ENCODE measurements around the gene FASN. TPM values are rescaled to one million over a fixed set of nuclear protein-coding genes. Genes with fewer than 3 reads are reported as not detected.

FASN gene
- polyA plus RNA-seq, 3 donors, result 464 to 3,885 (median 885) TPM

DNA sequence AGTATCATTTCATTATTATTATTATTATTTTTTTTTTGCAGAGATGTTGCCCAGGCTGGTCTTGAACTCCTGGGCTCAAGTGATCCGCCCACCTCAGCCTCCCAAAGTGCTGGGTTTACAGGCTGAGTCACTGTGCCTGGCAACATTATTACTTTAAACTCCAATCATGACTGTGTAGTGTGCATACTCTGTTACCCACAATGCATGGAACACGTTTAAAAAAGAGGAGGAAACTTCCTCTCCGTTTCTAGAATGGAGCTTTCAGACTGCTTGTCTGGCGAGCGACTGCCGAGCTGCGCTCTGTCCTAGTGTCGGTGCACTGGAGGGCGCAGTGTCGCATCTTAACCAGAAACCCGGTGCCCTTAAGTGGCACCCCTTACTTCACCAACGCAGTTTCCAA is 22.1 kb upstream of the FASN start:
- WGBS, 3 donors, result 72 to 84% (median 77%) methylated on average over 12 of the region's 12 CpGs

DNA sequence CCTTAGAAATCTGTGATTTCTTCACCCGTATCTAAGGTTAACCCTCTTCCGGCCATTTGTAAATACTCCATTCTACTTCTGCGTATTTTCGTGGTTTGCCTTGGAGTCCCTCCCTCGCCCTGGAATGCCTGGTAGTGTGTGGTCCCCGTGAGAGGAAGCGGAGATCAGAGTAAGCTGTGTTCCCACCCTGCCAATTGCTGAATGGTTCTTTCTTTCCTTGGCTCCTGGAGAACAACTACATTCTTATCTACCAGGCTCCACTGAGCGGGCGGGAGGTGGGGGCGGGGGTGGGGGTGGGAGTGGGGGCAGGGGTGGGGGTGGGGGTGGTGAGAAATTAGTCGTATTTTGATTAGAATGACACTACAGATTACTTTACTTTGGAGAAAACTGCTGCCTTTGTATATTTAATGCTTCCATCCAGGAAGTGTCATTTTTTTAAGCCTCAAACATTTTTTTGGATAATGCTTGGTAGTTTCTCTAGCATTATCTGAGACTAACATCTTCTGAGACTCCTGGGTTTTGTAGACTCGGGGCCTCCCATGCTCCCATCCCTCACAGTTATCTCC is 20.9 kb upstream of the FASN start:
- WGBS, 3 donors, result 72 to 77% (median 74%) methylated on average over 12 of the region's 12 CpGs
- H3K27ac ChIP-seq (ENCODE audit: low read depth, low read length), result no peak overlapping the region

More for the DNA sequence above, 22.1 kb upstream of the FASN start:
- no peak overlapping the region for H3K27ac ChIP-seq (ENCODE audit: low read depth, low read length)

DNA sequence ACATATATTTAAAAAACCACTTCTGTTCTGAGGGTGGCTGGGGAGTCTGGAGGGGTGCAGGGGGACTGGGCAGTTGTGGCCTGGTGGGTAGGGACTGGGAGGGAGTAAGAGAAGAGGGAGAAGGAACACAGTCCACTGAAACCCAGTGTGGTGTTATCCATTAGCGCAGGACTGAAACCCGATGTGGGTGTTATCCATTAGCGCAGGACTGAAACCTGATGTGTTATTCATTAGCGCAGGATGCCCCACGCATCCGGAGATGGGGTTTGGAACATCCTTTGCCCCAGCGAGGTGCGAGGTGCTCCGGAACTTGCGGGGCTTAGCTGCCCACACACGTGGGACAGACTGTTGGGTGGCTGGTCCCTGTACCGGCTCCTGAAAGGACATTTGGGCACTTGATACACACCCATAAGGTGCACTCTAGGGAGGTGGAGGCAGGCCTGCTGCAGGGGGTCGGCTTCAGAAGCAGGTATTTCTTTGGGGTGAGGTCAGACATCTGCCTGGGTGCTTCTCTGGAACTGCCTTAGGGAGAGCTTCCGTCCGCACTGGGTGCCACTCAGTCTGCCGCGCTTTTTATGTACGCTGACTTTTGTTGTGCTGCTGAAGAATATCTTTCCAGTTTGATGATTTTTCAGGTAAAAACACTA is 20.3 kb upstream of the FASN start:
- 84 to 86% (median 85%) methylated on average over 18 of the region's 18 CpGs for WGBS, 3 donors
- no peak overlapping the region for H3K27ac ChIP-seq (ENCODE audit: low read depth, low read length)

DNA sequence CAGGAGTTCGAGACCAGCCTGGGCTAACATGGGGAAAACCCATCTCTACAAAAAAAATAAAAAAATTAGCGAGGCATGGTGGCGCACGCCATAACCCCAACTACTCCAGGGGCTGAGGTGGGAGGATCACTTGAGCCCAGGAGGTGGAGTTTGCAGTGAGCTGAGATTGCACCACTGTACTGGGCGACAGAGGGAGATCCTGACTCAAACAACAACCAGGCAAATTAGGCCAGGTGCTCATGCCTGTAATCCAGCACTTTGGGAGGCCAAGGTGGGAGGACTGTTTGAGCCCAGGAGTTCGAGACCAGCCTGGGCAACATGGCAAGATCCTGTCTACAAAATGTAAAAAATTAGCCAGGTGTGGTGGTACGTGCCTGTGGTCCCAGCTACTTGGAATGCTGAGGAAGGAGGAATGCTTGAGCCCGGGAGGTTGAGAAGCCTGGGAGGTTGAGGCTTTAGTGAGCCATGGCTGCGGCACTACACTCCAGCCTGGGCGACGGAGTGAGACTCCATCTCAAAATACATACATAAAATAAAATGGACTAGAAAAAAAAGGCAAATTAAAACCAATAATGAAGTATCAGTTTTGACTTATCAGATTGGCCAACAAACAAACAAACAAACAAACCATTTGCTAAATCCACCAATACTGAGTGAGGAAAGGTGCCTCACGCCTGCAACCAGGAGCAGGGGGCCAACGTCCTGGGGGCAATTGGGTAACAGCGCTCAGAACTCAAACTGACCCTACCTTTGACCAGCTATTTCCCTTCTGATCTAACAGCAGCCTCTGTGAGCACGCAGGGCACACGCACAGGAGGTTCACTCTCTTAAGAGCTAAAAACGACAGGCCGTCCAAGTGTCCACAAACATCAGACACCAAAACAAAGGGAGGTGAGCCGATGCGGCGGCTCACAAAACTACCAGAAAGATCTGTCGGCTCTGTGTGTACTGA is 19.4 kb upstream of the FASN start:
- no peak overlapping the region for H3K27ac ChIP-seq (ENCODE audit: low read depth, low read length)
- WGBS, 3 donors, result 89 to 90% (median 89%) methylated on average over 22 of the region's 22 CpGs

DNA sequence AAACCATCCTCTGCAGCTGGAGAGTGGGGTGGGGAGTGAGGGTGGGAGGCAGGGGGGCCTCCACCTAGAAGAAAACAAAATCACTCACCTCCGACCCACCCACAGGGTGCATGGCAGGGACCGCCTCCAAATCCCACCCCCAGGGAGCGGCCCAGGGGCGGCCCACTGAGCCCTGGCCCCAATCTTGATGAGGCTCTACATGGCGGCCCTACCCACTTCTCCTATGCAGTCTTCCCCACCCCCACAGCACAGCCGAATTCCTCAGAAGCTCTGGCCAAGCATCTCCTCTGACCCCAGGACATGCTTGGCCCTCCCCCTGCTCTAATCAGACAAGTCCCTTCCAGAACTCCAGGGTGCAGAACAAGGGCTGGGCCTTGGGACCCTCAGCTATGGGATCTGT is 18.2 kb upstream of the FASN start:
- no peak overlapping the region for H3K27ac ChIP-seq (ENCODE audit: low read depth, low read length)
- 84 to 85% (median 85%) methylated on average over 6 of the region's 6 CpGs for WGBS, 3 donors

DNA sequence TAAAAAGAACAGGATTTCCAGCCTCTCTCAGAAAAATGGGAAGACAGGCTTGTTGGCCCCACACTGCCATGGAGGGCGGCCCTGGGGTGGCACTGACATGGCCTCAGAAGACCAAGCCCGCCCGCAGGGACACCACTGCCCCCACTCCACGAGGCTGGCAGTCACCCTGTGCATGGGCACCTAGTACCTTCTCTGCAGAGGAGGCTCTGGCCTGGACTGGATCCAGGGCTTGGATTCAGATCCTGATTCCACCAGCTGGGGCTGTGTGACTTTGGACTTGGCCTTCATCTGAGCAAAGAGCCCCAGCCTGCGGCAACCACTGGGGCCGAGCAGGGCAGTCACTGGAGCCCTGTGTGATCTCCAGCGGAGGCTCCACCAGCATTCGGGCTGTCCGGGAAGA is 16.8 kb upstream of the FASN start:
- no peak overlapping the region for H3K27ac ChIP-seq (ENCODE audit: low read depth, low read length)
- 93 to 95% (median 94%) methylated on average over 9 of the region's 9 CpGs for WGBS, 3 donors

DNA sequence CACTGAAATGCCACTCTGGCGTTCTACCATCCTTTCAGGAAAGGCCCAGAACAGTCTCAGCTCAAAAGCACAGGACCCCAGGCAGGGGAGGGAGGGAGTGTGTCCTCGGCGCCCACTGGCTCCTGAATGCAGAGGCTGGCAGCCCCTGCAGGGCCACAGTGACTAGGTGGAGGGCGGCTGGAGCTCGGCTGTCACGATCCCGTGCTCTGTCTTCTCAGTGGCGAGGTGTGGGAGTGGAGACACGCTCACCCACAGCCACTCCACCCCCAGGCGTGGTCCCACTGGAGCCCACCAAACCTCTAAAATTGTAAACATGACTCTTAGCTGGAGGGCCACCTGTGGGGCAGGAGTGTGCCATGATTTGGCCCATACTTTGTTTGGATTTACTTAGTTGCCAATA is 16.4 kb upstream of the FASN start:
- WGBS, 3 donors, result 96 to 97% (median 97%) methylated on average over 10 of the region's 10 CpGs
- no peak overlapping the region for H3K27ac ChIP-seq (ENCODE audit: low read depth, low read length)

DNA sequence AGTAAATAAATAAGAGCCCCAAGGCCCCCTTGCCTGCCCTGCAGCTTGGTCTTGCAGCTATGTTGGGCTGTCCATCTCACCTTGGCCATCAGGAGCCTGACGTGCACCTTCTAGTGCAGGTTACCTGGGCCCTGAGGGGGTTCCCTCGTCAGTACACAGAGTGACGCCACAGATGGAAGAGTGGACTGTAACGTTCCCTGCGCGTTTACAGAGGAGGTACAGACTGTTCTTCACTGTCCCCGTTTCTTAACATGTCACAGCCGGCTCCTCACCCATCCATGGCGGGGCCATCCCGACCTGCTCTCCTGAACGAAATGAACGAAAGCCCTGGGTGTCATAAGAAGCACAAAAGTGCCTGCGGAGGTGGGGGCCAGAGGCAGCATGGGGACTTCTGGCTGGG is 15.9 kb upstream of the FASN start:
- 89 to 95% (median 94%) methylated on average over 13 of the region's 13 CpGs for WGBS, 3 donors
- H3K27ac ChIP-seq (ENCODE audit: low read depth, low read length), result no peak overlapping the region

DNA sequence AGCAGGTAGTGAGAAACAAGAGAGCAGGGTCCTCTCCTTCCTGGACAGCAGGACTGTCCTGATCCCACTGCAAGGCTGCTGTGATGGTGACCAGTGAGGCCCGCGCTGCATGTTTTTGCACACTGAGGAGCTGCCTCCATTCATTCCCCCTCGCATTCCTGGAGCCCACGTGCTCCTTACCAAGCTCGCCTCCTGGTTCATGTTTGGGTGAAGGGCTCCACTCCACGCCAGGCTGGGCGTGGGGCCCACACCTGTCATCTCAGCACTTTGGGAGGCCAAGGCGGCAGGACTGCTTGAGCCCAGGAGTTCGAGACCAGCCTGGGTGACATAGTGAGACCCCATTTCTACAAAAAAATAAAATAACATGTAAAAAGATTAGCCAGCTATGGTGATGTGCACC is 15.4 kb upstream of the FASN start:
- H3K27ac ChIP-seq (ENCODE audit: low read depth, low read length), result no peak overlapping the region
- WGBS, 3 donors, result 85 to 96% (median 93%) methylated on average over 8 to 9 of the region's 9 CpGs

DNA sequence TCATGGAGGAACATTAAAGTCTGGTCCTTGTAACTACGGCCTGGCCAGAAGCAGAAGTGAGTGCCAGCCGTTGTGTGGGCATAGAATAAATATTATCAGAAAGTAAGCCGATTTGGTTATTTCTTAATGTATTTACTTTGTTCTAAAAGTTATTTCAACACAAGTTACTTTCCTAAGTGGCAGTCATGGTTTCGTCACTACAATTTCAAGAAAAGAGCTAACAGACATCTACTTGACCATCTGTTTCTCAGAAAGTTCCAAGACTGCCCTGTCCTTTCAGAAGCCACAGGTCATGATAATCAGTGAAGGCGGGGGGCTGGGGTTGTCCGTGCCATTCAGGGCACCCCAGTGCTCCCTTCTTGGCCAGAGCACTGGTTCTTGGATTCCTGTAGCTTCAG is 14.9 kb upstream of the FASN start:
- WGBS, 3 donors, result 65 to 86% (median 67%) methylated on average over 6 of the region's 6 CpGs
- no peak overlapping the region for H3K27ac ChIP-seq (ENCODE audit: low read depth, low read length)

DNA sequence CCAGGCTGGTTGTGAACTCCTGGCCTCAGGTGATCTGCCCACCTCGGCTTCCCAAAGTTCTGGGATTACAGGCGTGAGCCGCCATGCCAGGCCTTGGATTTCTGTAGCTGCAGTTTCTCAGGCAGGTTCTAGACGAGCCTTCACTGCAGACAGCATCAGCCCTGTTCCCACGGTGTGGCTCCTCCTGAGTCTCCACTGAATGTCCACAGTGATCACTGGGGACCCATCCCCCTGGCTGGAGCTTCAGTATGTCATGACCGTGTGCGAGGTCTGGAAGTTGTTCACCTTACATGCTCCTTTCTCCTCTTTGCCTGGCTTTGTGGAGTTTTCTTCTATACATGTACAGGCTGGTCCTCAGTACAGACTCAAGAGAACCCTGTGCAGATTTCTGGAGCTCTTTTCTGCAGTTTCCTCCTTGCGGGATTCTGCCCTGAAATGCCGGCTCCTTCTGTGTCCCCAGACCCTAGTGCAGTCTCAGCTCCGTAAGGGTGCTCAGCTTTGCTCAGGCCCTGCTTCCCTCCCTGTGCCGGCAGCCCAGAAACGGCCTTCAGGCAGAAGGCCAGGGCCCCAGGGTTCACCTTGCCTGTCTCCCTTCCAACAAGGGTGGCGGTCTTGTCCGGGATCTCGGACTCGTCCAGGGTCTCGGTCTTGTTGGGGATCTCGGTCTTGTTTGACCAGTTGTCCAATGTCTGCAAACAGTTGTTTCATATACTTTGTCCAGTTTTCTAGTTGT is 14.3 kb upstream of the FASN start:
- no peak overlapping the region for H3K27ac ChIP-seq (ENCODE audit: low read depth, low read length)

DNA sequence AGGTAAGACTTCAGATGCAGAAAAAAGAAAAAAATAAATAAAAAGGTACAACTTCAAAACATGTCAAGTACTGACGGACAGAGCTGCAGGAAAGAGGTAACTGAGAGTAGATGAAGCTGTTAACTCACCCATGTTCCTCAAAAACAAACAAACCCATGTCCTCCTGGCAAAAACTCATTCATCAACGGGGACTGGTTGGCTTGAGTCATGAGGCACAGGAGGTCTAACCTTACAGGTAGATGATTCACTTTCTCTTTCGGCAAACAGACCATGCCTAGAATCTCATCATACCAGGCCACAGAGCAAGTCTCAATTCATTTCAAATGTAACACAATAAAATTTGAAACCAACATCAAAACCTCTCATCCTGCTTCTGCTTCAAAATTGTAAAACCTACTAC is 12.3 kb upstream of the FASN start:
- WGBS, 3 donors, result 55 to 85% (median 81%) methylated on average over 3 of the region's 3 CpGs
- no peak overlapping the region for H3K27ac ChIP-seq (ENCODE audit: low read depth, low read length)

More for the DNA sequence above, 14.3 kb upstream of the FASN start:
- WGBS, 3 donors, result 86 to 91% (median 90%) methylated on average over 18 of the region's 18 CpGs

DNA sequence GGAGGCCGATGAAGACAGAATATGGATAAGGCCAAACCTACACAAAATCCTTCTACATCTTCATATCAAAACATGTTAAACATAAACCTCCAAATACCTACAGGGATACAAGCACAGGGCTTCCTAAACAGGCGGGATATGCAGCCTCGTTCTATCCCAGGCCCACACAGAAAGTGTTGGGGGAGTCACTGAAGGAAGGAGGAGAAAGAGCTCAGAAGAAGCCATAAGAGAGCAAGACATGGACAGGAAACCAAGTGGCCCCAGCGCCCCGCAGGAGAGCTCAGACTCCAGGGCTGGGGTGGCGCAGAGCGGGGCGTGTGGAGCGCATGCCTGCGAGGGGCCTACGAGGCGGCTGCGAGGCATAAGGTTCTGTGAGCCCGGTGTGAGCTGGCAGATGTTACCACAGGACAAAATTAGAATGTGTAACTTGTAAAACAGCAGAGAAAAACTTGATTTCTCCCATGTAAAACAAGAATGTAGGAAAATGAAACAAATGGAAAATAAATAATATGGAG is 11.0 kb upstream of the FASN start:
- WGBS, 3 donors, result 91 to 97% (median 91%) methylated on average over 14 of the region's 14 CpGs
- no peak overlapping the region for H3K27ac ChIP-seq (ENCODE audit: low read depth, low read length)

DNA sequence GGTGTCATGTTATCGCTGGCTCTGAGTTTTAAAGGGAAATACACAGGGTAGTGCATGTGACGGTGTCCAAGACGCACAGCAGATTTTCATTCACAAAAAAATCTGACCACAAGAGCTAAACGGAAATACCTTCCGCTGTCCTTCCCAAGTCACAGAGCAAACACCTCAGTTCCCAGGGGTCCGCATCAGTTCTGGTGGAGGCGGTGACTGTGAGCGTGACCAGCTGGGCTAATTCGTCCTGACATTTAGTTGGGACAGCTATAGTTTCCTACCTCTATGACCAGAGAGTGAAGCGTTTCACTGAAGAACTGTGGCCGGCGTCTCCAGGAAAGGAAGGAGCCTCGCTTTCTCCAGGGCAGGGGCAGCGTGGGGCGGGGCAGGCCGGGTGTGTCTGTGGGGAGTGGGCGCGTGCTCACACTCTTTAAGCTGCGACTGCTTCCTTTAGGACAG is 10.5 kb upstream of the FASN start:
- WGBS, 3 donors, result 86 to 91% (median 90%) methylated on average over 19 of the region's 19 CpGs
- H3K27ac ChIP-seq (ENCODE audit: low read depth, low read length), result no peak overlapping the region

DNA sequence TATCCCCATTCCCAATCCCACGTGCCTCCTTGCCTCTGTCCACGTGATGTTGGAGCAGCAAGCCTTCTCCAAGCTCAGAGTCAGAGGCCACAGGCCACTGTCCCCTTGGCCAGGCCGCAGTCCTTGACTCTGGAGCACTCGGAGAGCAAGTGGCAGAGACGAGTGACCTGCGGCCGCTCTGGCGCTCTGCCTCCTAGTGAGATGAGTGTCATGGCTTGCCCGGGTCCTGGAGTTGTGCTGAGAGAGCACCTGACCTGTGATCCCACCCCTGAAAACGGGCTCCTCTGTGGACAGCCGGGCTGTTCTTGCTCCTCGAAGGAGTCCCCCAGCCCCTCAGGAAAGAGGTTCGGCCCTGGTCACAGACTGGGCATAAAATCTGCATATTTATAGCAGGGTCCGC is 10.0 kb upstream of the FASN start:
- WGBS, 3 donors, result 75 to 89% (median 84%) methylated on average over 14 of the region's 14 CpGs
- H3K27ac ChIP-seq (ENCODE audit: low read depth, low read length), result no peak overlapping the region

DNA sequence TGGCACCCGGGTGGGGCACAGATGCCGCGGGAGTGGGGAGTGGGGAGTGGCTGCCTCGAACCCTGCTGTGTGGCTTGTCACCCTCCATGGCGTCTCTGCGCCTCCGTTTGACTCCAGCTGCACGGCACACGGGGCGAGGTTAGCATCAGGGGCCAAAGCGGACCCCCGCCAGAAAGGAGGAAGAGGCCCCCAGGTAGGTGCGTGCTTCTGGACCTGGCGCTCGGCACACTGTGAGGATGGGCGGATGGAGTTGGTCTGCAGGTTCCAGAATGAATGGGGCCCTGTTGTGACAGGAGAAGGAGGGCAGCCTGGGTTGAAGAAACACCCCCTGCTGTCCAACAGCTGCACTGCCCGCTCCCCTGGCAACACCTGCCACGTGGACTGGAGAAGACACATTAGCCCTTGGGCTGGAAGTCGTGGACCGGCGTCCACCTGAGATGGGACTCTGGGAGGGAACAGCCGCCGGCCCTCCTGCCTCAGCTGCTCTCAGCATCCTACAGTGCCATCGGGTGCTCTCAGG is 9.4 kb upstream of the FASN start:
- 82 to 86% (median 85%) methylated on average over 24 of the region's 24 CpGs for WGBS, 3 donors
- no peak overlapping the region for H3K27ac ChIP-seq (ENCODE audit: low read depth, low read length)

DNA sequence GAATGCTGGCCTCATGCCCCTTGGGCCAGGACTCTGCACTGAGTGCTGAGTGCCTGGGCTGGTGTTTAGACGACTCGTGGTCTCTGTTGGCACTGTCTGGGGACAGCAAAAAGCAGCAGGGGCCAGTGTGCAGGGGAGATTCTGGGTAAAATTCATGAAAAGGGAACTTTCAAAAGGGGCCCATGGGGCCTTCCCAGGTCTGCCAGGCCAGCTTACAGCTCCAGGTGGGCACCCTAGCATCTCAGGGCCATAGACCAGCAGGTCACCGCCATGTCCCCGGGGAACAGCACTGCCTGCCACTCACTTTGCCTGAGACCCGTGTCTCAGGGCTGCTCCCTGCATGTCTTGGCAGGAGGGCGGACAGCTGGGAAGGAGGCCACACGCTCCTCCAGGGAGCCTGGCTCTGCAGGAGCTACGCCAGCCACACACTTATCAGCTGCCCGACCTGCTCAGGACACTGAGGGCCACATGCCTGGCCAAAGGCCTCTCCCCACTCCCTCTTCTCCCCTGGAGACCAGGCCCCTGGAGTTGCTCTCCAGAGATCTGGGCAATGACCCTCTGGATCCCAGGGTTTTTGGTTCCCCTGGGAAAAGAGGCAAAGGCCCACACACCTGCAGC is 8.8 kb upstream of the FASN start:
- no peak overlapping the region for H3K27ac ChIP-seq (ENCODE audit: low read depth, low read length)
- 31 to 49% (median 40%) methylated on average over 9 of the region's 9 CpGs for WGBS, 3 donors

Data from adipose tissue (tissue), 3 donors.